NCI-H1417 (cell line): Measurements from ENCODE around the gene MEAK7.

Experiments used
- DNase-seq, 3 experiments: peaks; one replicate each; lab custom pipeline; 2025; lab: John Stamatoyannopoulos, UW

Gene MEAK7

DNA sequence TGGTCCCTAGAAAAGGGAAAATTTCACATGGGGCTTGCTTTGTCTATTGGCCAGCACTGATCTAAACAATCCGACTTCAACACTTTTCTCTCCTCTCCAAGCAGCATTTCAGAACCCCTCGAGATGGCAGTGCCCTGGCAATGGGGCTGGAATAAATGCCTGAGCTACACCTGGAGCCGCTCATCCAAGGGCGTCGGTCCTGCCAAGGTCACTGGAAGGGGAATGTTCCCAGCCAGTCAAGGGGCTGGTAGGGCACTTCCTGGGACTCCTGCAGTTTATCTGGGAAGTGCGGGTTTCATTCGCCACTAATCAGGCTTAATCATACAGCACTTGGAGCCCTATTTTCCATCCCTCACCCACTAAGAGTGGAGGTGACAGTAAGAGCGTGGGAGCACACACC lies 17.1 kb downstream of the MEAK7 start:
- no peak for DNase-seq

GRCh38 chr16:84486551-84487235 lies 17.8 kb downstream of the MEAK7 start:
- no peak for DNase-seq

- DNase-seq = no peak
These were observed 18.3 kb downstream of the MEAK7 start for GRCh38 chr16:84486126-84486525.

DNA sequence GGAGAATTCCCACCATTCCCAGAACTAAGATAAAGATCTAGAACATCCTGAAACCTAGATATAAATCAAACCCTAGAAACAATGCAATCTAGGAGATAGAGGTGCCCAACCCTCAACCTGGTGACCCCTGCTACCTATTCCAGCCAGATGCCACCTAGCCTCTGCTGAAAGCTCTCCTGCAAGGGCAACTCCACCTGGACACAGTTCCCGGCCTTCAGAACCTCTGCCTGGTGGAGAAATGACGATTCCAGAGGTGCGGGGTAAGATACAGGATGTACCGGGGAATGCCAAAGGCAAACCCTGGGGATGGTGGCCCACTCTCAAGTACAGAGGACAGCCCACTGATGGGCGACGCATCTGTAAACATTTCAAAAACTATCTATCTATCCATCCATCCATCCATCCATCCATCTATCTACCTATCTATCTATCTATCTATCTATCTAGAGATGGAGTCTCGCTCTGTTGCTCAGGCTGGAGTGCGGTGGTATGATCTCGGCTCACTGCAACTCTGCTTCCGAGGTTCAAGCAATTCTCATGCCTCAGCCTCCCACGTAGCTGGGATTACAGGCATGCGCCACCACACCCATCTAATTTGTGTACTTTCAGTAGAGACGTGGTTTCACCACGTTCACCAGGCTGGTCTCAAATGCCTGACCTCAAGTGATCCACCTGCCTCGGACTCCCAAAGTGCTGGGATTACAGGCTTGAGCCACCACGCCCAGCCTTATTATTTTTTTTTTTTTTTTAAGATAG lies 19.0 kb downstream of the MEAK7 start:
- no peak for DNase-seq

GRCh38 chr16:84484579-84485254 lies 19.7 kb downstream of the MEAK7 start:
- peak; percentile 21 to 73 (median 31) for DNase-seq

DNA sequence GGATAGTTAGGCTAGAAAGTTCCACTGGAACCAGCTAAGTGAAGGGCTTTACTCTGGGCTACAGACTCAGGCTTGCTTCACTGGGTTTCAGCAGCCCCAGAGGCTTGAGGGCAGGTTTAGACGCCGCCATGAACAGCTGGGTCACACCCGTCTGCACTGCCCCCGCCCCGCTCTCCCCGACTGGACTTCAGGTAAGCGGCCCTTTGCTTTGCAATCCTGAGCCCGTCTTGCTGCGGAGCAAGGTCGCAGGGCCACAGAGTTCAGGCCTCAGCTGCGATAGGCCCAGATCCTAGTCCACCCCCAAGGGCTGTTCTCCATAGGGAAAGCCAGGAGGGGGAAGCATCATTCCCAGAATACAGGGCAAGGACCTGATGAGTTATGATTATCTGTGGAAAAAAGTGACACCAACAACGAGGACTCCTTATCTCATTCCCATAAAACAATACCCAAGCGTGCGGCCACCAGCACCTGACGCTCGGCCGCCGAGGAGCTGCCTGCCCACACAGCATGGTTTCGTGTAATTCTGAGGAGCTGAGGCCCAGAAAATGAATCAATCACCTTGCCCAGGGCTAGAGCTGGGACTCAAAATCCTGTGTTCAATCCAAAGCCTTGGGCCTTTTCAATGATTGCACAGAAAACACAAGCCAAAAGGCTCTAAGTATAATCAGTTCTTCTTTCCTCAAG lies 20.4 kb downstream of the MEAK7 start:
- no peak for DNase-seq

- no peak for DNase-seq
These were observed 21.2 kb downstream of the MEAK7 start for GRCh38 chr16:84482951-84483881.

DNA sequence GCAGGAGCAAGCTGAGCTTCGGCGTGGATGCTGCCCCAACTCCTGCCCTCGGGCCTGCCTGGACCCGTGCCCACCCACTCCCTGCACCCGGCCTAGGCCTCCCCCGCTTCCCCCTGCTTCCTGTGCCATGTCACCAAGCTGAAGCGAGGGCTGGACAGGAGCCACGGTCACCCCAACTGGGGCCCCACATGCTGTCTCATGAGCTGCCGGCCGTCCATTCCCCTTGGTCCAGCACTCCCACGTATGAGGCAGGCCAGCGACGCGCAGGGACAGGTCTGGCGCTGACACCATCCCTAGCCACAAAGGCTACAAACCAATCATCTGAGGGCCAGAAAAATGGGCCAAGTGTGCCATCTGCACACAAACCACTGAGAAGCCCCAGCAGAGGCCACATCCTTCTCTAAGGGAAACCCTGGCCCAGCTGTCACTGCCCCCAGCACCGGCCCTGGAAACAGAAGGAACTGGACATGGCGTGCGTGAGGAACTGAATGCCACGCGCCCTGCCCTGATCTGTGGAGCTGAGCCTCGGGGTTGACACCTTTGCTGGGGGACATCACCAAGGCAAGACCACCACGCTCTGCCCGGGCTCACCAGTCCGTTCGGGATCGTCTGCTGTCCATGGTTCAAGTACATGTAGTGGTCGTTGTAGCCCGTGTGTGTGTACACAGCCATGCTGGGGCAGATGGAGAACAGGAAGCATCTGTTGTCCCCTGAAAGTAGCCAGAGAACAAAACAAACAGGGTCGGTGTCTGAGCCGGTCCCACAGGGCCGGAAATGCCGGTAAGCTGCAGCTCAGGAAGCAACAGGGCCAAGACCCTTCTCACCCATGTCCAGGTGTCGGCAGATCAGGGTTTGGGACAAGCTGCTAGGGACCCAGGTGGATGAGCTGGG lies 22.2 kb downstream of the MEAK7 start:
- no peak for DNase-seq

DNA sequence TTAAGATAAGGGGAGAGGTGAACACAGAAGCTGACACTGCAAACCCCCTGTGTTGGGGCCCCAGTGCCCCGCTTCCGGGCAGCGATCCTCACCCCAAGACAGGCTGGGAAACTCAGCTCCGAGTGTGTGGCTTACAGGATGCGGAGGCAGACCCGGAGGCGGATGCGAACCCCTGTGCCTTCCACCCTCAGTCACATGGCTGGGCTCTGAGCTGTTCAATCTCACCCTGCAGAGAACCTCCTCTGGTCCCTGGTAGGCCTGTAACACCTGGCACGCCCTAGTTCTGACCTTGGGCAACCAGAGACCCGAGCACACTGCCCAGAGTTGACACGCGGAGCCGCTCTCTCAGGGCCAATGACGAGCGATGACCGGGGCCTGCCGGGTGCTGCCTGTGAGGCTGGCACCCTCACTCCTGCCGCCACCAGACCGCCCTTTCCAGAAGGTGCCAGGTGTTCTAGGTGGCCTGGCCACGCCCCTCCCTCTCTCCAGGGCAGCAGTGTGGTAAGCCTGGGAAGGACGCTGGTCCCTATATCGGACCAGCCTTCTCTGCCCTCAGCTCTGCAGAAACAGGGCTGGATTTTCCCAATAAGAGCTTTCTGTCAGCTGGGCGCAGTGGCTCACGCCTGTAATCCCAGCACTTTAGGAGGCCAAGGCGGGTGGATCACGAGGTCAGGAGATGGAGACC lies 23.3 kb downstream of the MEAK7 start:
- DNase-seq = no peak

DNA sequence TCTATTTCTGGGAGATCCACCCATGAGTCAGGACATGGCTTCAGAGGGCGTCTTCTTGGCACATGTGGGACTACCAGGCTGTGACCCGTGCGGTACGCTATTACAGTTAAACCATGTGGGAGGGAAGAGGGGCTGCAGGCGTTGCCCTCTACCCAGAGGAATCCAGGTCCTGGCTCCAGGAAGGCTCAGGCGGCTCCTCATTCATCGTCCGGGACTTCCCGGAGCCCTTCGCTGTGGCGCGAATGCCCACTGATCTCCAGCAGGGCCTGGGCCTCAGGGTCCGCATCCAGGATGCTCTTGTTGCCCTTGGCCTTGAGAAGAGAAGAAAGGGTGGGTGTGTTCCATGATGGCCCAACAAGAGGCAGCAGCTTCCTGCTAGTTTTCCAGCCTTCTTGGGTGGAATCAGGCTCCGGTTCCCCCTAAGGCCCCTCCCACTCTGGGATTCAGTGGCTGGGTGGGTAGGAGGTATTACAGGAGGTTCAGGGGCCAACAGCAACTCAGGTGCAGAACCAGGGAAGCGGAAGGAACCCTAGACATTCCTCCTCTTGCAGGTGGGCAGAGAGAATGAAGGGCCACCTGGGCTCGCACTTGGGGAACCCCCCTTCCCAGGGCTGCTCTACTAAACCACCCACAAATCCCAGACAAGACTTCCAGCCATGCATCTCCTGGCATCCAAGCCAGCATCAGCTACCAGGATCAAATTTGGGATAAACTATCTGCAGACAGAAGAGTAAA lies 24.6 kb downstream of the MEAK7 start:
- DNase-seq = no peak

DNA sequence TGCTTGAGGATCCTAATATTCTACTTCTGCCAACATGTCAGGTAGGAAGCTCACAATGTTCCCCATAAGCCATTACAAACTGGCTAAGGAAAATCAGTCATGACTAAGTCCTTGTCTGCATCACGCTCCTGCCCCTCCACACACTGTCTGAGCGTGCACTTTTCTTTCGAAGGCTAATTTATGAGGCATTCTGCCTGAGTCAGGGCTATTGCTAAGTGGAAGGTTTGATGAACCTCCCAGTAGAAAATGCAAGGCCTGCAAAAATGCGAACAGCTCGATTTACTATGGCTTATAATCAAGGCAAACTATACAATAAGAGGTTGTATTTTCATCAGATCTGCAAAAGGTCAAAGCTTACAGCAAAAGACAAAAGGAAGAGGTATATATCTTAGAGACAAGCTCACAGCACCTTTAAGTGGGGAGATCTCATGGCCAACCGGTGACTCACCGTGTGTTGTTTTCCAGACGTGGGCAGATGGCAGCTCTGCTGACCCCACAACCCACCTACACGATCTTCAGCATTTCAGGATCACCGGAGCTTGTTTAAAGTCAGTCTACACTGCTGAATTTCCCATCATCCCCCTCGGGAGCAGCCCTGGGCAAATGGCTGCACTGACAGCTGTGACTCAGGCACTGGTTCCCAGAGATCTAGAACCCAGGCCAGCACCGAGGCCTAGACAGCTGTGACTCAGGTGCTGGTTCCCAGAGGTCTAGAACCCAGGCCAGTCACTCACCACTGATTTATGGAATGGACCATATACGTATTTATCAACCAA lies 26.1 kb downstream of the MEAK7 start:
- no peak for DNase-seq

DNA sequence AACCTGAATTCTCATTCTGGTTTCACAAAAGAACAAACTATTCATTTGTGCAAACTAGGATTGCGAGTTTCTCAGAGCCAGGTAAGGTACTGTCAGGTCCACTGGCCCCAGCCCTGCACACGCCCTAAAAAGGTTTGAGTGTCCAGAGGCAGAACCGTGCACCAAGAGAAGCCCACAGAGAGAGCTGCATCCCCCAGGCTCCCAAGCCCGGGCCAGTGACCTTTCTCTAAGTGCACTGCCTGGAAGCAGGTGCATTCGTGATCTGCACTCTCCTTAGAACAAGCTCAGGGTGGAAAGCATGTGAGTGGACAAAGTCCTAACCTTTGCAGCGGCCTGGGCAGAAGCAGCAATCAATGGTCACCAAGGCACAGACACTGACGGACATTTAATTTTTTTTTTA lies 26.8 kb downstream of the MEAK7 start:
- DNase-seq = no peak

DNA sequence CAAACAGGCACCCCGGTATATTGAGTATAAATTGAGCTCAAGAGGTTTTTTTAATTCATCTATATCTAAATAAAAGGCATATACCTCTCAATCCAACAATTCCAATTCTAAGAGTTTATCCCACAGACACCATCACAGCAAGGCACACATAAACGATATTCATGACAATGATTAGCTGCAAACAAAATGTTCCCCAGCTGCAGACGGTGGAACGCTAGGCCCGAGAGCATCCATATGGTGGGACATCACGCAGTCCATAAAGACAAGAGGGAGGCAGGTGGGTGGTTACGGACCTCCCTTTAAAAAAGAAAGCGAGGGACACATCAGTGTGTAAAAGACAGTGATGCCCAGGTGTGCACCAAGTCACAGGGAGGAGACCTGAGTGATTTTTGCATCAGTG lies 28.1 kb downstream of the MEAK7 start:
- DNase-seq = no peak

- no peak for DNase-seq
These were observed 28.7 kb downstream of the MEAK7 start for GRCh38 chr16:84475643-84476240.

GRCh38 chr16:84471966-84472365 lies 32.5 kb downstream of the MEAK7 start:
- DNase-seq = no peak

DNA sequence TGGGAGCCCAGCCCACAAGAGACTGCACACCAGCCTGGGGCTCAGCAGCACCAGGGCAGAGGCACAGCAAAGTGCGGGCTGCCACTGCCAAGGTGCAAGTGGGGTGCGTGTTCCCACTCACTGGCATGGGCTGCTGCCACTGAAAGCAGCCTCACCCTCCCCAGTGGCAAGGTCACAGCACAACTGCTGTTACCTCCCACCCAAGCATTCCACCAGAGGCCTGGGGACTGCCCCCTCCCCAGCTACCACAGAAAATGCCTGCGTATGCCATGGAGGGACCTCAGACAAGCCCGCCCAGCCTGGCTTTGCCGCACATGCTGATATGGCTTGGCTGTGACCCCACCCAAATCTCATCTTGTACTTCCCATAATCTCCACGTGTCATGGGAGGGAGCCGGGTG lies 33.1 kb downstream of the MEAK7 start:
- no peak for DNase-seq

GRCh38 chr16:84467709-84468108 lies 36.8 kb downstream of the MEAK7 start:
- DNase-seq = no peak

DNA sequence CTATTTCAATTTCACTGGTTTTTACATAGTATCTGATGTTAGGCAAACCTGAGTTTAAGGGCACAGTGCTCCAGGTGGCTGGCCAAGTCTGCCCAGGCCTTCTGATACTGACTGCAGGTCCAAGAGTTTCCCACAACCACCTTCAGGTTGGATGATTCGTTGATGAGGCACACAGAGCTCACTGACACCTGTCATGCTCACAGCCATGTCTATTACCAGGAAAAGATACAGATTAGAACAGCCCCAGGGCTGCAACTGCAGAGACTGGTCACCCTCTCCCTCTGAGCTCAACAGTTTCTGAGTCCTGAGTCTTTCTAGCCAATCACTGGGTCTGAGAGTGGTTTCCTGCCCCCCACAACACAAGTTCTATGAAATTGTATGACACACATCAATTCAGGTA lies 37.2 kb downstream of the MEAK7 start:
- DNase-seq = no peak
